ENCODE measurements around the gene ANKS1A.

Gene ANKS1A

GRCh38 chr6:34958734-34959133 is 69.7 kb downstream of the ANKS1A start:
- DNase-seq (ENCODE audit: low read depth, low spot score): no peak

DNA sequence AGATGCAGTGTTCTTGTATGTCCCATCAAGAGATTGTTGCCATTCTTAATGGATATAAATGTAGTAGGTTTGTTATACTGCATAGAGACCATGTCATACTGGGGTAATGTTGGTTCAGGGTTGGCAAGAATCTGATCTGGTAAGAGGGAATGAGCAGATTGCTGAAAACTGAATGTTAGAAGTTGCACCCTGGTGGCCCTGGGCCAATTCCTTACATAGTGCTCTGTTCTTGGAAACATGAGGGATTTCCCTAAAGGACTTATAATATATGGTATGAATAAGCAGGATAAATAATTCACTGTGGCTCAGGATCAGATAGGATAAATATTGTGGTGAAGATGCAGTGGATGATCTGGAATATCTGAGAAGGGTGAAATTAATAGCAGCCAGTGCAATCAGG is 70.2 kb downstream of the ANKS1A start:
- DNase-seq (ENCODE audit: low read depth, low spot score): no peak

DNA sequence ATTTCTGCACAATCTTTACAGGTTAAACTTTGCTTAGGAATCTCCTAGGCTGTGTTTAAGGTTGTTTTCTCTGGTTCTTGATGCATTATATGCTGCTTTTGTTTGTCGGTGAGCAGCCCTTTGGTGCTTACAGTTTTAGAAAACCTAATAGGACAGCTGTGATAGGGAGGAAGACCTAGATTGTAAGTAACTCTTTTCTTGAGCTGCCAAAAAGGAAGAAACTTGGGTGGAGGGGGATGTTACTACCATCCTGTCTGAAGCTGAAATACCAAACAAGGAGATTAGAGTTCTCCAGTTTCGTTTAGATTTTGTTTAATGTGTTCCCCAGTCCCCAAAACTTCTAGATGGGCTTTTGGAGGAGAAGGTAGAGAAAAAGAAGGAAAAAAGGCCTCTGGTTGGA is 72.0 kb downstream of the ANKS1A start:
- DNase-seq (ENCODE audit: low read depth, low spot score): no peak

DNA sequence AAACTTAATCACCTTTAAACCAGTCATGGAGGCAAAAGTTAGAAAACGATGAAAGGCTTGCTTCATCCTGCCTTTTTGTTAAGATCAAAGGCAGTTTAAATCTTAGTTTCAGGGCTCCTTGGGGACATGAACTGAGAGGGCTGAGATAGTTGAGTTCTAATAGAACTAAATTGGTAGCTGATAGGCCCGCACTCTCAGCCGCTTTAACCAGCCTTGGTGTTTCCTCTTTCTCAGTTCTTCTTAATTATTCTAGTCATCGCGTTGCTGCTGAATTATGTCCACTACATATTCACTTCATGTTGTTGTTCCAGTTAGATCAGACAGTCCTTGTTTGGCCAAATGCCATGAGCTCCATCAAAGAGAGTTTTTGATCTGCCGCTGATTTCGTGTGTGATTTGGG is 72.5 kb downstream of the ANKS1A start:
- DNase-seq (ENCODE audit: low read depth, low spot score): no peak

DNA sequence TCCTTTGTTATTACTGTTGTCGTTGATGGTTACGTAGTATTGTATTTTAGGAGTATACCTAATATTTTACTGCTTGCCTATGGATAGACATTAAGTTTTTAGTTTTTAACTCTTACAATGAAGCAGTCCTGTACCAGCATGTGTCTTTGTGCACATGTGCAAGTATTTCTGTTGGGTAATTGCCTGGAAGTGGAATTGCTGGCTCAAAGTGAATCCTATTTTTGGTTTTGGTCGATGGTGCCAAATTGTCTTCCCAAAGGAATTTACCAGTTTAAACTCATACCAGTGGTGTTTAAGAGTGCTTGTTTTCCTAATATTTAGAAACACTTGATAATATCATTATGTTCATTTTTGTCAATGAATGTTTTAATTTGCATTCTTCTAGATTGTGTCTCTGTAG is 75.5 kb downstream of the ANKS1A start:
- DNase-seq (ENCODE audit: low read depth, low spot score): no peak

DNA sequence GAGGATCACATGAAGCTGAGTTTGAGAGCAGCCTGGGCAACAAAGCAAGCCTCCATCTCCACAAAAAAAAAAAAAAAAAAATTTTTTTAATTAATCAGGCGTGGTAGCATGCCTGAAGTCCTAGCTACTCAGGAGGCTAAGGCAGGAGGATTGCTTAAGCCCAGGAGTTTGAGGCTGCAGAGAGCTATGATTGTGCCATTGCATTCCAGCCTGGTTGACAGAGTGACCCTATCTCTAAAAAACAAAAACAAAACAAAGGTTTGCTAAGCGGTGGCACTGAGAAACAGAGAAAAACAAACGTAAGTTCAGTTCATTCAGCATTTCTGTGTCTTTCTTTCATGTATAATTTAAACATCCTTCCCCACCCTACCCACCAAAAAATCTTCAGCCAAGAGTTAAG is 78.4 kb downstream of the ANKS1A start:
- DNase-seq (ENCODE audit: low read depth, low spot score): no peak

DNA sequence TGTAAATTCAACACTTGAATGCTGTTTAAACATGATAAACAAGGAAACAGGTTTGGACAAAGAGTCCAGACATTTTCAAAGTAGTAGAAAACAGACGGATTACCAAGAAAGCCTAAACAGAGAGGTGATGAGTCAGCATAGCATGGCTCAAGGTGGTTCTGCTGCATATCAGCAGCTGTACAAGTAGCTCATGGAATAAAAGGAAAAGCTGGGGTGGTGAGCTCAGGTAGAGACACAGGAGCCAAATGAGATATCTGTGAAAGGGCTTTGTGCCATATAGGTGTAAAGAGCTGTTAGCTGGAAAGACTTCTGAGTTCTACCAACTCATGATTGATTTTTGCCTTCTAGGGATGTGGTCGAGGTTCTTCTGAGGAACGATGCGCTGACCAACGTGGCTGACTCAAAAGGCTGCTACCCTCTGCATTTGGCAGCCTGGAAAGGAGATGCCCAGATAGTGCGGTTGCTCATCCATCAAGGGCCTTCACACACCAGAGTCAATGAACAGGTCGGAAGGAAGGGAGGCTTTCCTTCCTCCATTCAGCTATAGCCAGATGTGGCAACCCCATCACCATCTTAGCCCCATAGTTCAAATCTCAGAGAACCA is 80.7 kb downstream of the ANKS1A start:
- DNase-seq (ENCODE audit: low read depth, low spot score): no peak

- no peak for DNase-seq (ENCODE audit: low read depth, low spot score)
These were observed 81.4 kb downstream of the ANKS1A start for GRCh38 chr6:34970488-34970887.

- no peak for DNase-seq (ENCODE audit: low read depth, low spot score)
These were observed 81.9 kb downstream of the ANKS1A start for GRCh38 chr6:34970957-34971356.

GRCh38 chr6:34973547-34974248 is 84.6 kb downstream of the ANKS1A start:
- no peak for DNase-seq (ENCODE audit: low read depth, low spot score)

DNA sequence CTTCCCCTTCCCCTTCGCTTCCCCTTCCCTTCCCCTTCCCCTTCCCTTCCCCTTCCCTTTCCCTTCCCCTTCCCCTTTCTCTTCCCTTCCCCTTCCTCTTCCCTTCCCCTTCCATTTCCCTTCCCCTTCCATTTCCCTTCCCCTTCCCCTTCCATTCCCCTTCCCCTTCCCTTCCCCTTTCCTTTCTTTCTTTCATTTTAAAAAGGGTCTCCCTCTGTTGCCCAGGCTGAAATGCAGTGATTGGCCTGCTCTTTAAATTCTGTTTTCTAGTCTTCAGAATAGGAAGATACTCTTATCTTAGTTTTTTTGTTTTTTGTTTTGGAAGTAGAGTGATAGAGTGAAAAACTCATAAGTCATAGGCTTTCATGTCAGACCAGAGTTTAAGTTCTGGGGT is 85.2 kb downstream of the ANKS1A start:
- no peak for DNase-seq (ENCODE audit: low read depth, low spot score)

DNA sequence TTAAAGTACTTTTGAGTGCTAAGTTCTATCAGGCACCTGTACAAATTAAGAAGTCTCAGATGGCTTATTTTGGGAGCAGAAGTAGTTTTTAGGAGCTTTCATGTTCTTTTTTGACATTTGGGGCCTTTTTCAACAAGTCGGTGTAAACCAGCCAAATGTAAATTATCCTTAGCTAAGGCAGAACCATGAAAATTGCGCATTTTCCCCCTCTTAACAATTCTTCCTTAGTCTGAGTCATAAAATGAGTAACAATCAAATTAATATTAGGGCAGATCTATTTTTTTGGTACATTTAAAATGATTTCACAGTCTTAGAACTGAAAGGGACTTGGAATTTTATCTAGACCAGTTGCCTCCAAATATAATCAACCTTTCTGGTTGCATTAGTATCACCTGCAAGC is 87.2 kb downstream of the ANKS1A start:
- no peak for DNase-seq (ENCODE audit: low read depth, low spot score)

GRCh38 chr6:34979218-34979617 is 90.2 kb downstream of the ANKS1A start:
- DNase-seq (ENCODE audit: low read depth, low spot score): no peak

GRCh38 chr6:34979994-34980393 is 90.9 kb downstream of the ANKS1A start:
- DNase-seq (ENCODE audit: low read depth, low spot score): no peak

GRCh38 chr6:34981366-34981765 is 92.3 kb downstream of the ANKS1A start:
- no peak for DNase-seq (ENCODE audit: low read depth, low spot score)

GRCh38 chr6:34981951-34982350 is 92.9 kb downstream of the ANKS1A start:
- no peak for DNase-seq (ENCODE audit: low read depth, low spot score)

DNA sequence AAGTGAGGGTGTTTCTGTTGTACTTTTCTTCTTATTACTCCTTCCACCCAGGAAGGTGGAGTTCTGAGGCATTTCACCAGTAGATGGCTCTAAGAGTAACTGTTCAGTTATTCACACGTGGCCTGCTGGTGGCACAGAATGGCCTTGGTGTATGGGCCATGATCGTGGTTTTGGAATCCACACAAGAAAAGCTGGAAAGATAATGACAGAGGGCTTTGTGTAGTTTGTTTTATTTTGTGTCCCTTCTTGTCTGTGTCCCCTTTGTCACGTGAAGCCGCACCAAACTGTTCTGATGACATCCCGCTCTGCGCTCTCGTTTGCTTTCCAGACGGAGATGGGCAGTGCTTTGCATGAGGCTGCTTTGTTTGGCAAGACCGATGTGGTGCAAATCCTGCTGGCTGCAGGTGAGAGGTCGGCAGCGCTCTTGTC is 93.4 kb downstream of the ANKS1A start:
- no peak for DNase-seq (ENCODE audit: low read depth, low spot score)

- DNase-seq (ENCODE audit: low read depth, low spot score): no peak
These were observed 95.4 kb downstream of the ANKS1A start for GRCh38 chr6:34984416-34984815.

DNA sequence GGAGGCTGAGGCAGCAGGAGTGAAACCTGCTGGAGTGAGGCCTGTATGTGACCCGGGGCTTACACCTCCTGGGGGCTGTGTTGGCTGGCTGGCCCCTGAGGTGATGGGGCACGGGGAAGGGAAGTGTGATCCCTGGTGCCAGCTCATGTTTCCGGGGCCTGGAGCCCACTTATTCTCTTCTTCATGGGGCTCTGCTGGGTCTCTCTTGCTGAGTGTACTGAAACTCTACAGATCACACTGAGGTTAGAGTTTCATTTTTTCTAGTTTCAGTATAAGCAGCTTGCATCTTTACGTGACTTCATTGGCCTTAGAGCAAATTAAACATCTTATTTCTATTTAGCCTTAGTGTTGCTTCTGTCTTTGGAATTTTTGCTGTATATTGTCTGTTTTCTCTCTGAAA is 96.2 kb downstream of the ANKS1A start:
- no peak for DNase-seq (ENCODE audit: low read depth, low spot score)

- DNase-seq (ENCODE audit: low read depth, low spot score): peak; percentile 5
These were observed 97.8 kb downstream of the ANKS1A start for GRCh38 chr6:34986845-34987246.

- DNase-seq (ENCODE audit: low read depth, low spot score): no peak
These were observed 98.5 kb downstream of the ANKS1A start for GRCh38 chr6:34987506-34987905.

GRCh38 chr6:34990971-34991560 is 102.0 kb downstream of the ANKS1A start:
- no peak for DNase-seq (ENCODE audit: low read depth, low spot score)

DNA sequence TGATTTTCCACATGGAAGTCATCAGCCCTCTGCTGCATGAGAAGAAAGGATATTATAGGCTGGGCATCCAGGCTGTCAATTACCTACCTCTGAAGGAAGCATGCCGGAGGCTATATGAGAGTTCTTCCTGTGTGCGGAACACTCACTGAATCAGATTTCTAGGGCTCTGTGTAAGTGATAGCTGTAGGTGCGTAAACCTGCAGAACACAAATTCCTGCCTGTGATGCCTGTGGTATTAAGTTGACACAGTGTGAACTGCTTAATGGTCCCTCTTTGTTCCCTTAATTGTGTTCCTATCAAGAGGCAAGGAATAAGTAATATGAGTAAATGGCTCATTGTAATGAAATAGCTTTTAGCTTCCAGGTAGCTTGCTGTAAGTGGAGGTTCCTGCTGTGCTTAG is 103.3 kb downstream of the ANKS1A start:
- DNase-seq (ENCODE audit: low read depth, low spot score): no peak
